ENCODE measurements around the gene SLC19A1.

SLC19A1 gene

DNA sequence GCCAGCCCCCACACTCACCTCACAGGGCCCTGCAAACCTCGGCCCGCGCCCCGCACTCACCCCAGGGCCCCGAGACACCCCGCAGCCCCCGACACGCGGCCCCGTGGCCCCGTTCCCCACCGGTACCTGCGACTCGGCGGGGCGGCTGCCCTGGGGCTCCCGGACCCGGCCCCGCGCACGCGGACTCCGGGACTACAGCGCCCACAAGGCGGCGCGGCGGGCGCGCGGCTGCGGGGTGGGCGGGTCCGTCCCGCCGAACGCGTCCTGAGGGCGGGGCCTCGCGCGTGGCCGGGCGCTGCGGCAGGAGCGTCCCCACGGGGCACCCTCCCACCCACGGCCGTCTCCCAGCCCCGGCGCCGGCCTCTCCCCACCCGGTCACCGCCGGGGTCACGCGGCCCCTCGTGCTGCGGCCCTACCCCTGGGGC, at the start of gene SLC19A1:
Gene SLC19A1 (minus strand): TSS at position 199 of the 425 bp plus-strand sequence. CDS start 4,481 bp downstream, outside the sequence.
- DNase-seq = peak; percentile 57

DNA sequence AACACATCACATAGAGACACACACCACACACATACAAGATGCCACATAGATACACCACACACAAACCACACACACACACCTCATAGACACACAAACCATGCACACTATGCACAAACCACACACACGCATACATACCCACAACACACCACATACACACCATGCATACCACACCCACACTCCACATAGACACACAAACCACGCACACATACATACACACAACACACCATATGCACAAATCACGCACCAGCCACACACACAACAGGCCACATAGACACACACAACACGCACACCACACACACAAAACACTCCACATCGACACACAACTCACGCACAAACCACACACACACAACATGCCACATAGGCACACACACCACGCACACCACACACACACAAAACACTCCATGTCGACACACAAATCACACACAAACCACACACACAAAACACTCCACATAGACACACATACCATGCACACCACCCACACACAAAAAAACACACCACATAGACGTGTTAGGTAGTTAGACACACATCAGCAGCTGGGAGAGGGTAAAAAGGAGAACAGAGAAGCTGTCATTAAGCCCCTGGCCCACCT, 49.5 kb upstream of the SLC19A1 start:
- DNase-seq = no peak

DNA sequence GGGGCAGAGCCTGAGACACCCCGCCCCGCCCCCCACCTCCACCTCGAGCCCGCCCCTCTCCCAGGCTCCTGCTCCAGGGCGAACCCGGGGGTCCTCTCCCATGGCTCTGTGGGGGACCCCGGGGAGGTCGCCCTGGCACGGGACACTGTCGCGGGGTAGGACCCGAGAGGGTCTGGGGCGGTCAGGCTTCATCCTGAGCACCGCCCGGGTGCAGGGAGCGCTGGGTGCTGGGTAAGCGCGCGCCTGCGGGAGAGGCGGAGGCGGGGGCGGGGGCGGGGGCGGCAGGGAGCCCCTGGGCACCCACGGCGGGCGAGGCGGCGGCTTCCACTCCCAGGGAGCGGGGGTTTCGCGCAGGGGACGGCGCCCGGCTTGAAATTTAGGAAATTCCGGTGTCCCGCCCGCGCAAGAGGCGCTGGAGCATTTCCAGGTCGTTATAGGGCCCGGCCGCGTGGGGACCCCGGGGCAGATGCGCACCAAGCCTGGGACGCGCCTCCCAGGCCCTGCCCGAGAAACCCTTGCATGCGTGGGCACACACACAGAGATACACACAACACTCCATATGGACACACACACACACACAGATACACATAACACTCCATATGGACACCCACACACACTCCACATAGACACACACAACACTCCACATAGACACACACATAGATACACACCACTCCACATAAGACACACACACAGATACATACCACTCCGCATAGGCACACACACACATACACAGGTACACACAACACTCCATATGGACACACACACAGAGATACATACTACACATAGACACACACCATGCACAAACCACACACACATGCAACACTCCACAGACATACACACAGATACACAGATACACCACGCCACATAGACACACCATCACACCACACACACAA, 48.7 kb upstream of the SLC19A1 start:
- peak; percentile 21 for DNase-seq

DNA sequence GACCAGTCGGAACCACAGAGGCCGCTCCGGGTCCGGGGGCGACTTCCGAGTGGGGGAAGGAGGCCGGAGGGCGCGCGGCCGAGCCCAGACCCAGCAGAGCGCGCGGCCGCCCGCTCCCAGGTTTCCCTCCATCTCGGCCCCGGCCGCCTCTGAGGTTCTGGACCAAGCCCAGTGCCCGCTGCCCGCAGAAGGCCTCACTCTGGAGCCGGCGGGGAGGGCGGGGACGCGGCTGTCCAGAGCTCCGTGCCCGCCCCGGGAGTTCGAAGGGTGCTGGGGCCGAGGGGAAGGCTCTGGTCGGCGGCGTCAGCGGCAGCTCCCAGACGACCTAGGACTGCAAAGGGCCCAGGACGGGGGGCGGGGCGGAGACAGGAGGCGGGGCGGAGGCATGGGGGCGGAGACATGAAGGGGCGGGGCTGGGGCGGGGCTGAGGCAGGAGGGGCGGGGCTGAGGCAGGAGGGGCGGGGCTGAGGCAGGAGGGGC, 48.0 kb upstream of the SLC19A1 start:
- peak; percentile 67 for DNase-seq

DNA sequence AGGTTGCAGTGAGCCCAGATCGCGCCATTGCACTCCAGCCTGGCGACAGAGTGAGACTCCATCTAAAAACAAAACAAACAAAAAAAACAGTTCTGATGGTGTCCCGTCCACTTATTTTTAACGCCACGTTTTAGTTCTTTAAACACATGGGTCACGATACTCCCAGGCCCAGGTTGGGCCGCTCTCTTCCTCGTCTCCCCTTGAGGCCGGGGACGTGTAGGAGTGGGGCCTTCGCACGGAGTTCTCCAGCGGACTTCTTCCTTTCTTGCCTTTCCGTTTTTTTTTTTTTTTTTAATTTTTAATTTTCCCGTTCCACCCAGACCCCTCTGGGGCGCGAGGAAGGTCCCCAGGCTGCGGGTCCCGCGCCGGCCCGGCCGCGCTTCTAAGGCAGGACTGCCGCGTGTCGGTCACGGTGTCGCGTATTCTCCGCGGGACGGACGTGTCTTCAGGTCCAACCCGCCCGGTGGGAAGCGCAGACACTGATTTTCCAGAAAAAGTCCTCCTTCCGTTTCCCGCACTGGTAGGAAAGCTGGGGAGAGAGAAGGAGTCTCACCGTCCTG, 47.5 kb upstream of the SLC19A1 start:
- no peak for DNase-seq

DNA sequence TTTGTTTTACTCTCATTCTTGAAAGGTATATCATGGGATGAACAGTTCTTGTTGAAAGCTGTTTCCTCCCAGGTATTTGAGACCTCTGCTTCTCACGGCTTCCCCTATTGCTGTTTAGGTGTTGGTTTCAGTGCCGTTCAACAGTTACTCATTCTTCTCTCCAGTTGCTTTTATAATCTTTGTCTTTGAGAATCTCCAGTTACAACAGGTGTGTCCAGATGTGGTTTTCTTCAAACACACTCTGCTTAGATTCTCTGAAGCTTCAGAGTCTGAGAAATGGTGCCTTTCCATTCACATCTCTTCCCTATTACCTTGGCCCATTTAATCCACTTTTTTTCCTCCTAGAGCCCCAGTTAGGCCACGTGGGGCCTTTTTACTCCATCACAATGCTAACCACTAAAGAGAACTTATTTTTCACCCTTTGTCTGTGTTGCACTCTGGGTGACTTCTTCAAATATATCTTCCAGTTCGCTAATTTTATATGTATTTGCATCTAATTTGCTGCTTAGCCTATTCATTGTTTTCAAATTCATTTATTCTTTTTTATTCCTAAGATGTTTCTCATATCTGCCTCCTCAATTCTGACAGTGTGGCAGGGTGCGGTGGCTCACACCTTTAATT, 46.7 kb upstream of the SLC19A1 start:
- DNase-seq = no peak

DNA sequence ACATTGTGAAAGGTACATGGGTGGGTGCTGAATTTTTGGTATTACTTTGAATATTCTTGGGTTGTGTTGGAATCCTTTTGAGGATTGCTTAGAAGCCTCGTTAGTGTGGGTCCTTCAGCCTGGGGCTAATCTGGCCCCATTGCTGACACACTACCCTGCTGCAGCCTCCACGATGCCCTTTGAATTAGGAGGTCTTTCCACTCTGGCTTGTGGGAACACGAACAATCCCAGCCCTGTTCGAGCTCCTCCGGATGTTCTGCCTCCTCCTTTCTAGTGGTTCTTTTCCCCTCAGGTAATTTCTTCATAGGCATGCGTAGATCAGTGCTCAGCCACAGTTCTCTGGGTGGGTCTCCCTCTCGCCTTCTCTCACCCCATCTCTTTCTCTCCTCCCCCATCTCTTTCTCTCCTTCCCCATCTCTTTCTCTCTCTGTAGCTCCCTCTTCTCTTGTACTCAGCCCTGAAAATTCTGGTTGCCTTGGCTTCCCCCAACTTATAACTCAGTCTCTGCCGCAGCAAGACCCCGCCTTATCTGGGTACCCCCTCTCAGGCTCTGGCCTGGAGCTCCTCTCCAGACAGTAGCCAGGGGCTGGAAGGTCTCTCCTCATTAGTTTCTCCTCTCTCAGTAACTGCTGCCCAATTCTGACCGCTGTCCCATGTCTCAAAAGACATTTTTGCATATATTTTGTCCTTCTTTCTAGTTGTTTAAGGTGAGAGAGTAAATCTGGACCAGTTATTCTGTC, 46.0 kb upstream of the SLC19A1 start:
- no peak for DNase-seq

DNA sequence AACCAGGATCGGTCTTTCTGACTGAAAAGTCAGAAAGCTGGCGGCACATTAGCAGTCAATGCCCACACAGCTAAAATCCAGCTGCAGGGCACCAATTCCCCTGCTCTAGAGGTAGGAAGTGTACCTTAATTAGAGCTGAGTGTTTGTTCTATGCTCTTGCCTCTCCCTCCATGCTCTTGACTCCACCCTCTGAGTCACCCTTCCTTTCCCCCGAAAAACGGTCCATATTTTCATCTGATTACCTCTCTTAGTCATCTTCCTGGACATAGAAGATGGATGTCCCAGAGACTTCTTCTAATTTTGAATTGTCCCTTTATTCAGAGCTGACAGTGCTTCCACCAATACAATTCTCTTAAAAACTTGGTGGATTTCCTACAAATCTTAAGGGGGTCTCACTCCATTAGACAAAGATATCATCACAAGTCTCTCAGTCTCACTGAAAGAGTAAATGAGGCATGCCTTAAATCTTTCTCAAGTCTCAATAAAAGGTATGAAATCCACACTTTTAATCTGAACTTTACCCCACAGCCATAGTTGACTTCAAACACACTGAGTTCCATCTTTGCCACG, 44.1 kb upstream of the SLC19A1 start:
- DNase-seq = no peak

DNA sequence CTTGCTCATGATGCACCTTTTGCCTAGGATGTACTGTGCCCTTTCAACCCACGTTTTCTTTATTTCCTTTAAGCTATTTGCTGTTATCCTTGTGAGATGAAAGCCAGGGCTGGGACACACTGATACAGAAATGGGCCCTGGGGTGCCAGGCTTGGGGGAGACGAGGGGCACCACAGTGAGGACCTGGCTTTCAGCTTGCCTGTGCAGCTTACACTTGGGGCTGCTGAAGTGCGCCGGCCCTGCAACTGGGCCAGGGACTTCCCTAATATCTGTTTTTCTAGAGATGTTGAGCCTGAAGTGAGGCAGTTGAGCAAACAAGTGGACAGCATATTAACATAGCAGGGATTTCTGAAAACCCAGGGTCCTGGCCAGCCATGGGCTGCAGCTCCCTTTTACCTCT, 42.5 kb upstream of the SLC19A1 start:
- DNase-seq = no peak

DNA sequence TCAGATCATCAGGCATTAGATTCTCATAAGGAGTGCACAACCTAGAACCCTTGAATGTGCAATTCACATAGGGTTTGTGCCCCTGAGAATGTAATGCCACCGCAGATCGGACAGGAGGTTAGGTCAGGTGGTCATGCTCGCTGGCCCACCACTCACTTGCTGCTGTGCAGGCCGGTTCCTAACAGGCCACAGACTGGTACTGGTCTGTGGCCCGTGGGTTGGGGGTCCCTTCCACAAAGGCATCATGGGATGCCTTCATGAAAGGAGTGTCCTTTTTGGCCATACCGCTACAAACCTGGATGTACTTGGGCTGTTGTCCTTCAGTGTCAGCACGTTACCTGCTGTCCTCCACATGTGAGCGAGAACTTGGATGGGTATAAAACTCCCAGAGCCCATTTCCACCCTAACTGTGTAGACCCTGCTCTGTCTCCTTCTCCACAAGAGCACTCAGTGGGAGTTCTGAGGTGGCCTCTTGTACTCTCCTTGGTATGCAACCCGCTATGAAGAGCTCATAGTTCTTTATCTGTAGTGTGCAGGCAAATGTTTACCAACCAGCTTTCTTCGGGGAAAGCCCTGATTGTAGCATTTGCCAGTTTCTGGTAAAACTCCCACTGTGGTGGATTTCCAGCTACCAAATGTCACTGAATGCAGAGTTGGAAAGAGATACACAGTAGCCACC, 41.7 kb upstream of the SLC19A1 start:
- no peak for DNase-seq

DNA sequence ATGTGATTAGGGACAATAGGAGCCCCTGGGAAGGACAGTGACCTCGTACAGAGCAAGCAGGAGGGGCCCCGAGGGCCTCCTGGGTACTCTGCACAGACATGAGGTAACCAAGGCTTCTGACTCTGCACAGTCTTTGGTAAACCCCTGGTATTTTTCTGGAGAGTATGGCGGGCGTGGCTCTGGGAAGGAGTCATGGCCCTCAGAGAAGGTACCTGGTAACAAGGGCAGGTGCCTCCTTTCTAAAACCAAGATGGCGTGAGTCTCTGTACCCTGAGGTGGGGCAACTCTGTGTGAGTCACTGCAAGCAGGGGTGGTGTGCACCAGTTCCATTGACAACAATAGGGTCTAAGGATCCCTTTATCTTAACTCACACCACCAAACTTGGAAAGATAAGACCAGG, 39.9 kb upstream of the SLC19A1 start:
- DNase-seq = no peak

DNA sequence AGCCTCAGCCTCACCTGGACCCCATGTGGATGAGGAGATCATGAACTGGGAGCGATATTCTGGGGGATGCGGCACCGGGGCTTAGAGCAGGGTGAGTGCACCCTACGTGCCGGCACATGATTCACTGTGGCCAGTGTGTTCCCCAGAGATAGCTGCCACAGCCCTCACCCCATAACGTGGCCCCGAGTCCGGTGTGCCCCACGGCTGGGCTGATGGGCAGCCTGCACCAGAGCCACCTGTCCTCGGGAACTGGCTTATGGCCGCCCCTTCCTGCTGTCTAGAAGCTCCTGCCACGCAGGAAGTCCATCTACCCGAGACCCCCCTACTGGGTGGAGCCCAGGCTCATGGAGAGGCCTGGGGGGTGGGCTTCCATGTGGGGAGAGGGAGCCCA, 39.1 kb upstream of the SLC19A1 start:
- DNase-seq = no peak

DNA sequence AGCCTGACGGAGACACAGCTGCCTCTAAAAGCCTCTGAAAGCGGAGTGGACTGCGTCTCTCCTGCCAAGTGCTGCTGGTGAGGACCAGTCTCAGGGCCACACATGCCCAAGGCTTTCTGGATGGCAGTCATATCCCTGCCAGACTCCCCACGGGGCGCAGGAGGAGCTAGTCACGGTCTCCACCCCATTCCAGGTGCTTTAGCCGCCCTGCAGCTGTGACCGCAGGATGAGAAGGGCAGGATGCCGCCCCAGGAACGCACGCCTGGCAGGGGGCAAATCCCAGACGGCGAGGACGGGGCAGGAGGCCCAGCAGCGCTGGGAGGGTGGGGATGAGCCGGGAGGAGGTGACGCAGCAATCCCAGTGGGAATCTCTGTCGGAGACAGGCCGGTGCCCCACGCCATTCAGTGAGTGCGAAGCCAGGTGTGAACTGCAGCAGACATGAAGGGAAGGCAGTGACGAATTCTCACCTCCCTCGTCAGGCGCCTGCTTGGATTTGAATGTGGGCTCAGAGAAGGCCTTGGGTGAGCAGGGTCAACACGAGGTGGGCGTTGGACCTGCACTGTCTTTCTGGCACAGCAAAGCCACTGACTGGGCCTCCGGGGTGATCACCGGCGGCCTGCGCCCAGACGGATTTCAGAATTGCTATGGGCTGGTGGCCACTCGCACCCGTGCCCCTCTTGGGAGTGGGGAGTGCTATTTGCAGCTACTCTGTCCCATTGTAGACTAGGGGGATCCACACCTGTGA, 38.5 kb upstream of the SLC19A1 start:
- no peak for DNase-seq

DNA sequence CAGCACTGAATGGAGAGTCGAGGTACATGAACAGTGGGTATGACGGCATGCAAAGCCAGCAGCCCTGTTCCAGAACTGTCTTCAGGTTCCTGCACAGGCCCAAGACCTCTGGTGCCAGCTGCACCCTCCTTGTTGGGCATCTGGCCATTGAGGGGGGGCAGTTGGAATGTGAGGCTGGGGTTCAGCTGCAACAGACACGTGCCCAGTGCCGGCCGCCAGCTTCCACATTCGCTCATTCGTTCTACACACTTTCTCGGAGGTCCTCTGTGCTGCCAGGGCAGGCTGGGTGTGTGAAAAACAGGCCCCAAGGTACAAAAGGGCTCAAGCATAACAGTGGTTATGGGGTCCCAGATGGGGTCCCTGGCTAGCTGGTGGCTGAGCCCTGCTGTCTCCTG, 37.9 kb upstream of the SLC19A1 start:
- DNase-seq = no peak

DNA sequence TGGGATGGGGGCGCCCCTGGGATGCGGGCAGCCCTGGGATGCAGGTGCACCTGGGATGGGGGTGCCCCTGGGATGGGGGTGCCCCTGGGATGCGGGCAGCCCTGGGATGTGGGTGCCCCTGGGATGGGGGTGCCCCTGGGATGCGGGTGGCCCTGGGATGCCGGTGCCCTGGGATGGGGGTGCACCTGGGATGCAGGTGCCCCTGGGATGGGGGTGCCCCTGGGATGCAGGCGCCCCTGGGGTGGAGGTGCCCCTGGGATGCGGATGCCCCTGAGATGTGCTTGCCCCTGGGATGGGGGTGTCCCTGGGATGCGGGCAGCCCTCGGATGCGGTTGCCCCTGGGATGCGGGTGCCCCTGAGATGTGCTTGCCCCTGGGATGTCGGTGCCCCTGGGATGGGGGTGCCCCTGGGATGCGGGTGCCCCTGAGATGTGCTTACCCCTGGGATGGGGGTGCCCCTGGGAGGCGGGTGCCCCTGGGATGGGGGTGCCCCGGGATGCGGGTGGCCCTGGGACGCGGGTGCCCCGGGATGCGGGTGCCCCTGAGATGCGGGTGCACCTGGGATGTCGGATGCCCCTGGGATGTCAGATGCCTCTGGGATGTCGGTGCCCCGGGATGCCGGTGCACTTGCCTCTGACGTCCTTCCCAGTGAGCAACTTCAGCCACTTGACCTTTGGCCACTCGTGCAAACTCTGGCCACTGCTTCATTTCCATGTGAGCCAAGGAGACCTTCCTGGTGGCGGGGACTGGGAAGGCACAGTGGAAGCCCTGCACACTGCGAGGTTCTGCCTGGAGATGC, 37.3 kb upstream of the SLC19A1 start:
- no peak for DNase-seq

DNA sequence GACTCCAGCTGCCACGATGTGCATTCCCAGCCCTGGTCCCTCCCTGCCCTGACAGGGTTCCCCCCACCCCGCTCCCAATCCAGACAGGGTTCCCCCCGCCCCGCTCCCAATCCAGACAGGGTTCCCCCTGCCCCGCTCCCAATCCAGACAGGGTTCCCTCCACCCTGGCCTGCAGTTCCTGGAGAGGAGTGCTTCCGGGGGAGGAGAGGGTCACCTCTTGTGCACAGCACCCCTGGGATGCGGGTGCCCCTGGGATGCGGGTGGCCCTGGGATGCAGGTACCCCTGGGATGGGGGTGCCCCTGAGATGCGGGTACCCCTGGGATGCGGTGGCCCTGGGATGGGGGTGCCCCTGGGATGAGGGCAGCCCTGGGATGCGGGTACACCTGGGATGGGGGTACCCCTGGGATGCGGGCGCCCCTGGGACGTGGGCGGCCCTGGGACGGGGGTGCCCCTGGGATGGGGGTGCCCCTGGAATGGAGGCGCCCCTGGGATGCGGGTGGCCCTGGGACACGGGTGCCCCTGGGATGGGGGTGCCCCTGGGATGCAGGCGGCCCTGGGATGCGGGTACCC, 36.7 kb upstream of the SLC19A1 start:
- DNase-seq = no peak

DNA sequence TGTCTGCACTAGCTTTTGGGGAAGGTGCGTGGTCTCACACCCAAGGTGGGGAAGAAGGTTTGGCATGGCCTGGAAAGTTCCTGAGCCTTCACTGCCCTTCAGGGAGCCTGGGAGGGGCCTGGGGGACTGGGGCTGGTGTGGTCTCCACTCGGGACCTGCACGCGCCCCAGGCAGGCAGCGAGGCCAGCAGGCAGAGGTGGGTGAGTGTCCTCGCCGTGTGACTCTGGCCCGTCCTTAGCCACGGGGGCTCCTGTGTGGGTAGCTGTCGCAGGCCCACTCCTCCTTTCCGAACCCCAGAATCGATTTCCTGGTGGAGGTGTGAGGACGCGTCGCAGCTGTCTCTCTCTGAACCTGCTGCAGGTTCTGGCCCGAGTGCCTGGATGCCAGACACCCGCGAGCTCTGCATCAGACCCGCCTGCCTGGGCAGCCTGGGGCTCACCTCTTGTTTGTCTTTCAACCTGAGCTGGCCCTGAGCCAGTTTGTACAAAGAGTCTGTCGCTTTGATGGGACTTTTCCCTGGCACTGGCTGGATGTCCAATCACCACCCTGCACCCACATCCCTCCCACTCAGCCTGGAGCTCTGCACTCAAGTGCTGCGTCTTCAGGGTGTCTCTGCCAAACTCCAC, 36.0 kb upstream of the SLC19A1 start:
- no peak for DNase-seq

DNA sequence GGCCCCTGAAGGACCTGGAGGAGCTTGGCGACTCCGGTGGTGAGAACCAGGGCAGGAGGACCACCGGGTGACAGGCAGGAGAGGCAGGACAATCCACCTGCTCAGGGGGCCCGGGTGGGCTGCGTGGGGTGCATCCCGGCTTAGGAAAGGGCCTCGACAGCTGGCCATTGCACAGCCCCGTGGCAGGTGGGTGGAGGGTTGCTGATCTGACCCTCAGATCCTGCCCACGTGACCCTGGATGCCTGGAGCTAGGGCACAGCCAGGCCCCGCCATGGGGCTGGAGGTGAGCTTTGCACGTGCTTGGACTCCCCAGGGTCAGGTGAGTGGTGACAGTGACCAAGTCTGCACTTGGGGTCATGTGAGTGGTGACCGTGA, 35.5 kb upstream of the SLC19A1 start:
- DNase-seq = no peak

Data from activated gamma-delta T cell treated with Interleukin-2 at 50 U/mL for 16 hours (primary cell).